Activated naive CD4-positive, alpha-beta T cell treated with anti-CD3 and anti-CD28 coated beads for 36 hours (primary cell): ENCODE data around the gene CAMK2A. TPM values are rescaled to one million over a fixed set of nuclear protein-coding genes. Genes with fewer than 3 reads are reported as not detected.

Experiments used
- CTCF ChIA-PET: fragments of 350-600 bp; sonication (Branson Sonifier 250); formaldehyde crosslinking; loops from one replicate; lab custom pipeline; 2021; ENCODE audit warnings: antibody characterized with exemption; lab: Charles Lee
- DNase-seq: peaks from one replicate; pipeline ENCODE4 v3.0.0-alpha.2; 2020
- H3K27ac Mint-ChIP-seq: one replicate; pipeline ENCODE4 v1.8.0; 2021; ENCODE audit warnings: mild to moderate bottlenecking, mixed read lengths
- H3K27me3 Mint-ChIP-seq: one replicate; pipeline ENCODE4 v1.8.0; 2021; ENCODE audit warnings: low read depth, mixed read lengths
- H3K36me3 Mint-ChIP-seq: one replicate; pipeline ENCODE4 v1.8.0; 2021; ENCODE audit warnings: low read depth, mixed read lengths
- H3K4me1 Mint-ChIP-seq: one replicate; pipeline ENCODE4 v1.8.0; 2021; ENCODE audit warnings: low read depth, mixed read lengths
- H3K4me3 Mint-ChIP-seq: one replicate; pipeline ENCODE4 v1.8.0; 2021; ENCODE audit warnings: mild to moderate bottlenecking, moderate library complexity, mixed read lengths
- H3K9me3 Mint-ChIP-seq: one replicate; pipeline ENCODE4 v1.8.0; 2021; ENCODE audit warnings: mixed read lengths
- intact Hi-C: fragments of 100-400 bp; cut with micrococcal nuclease; formaldehyde crosslinking; loops from one replicate; pipeline ENCODE4 v1.15.1; 2023
- total RNA-seq, 2 experiments: library from RNA; stranded (reverse); gene quantifications; one replicate each; pipeline ENCODE4 v1.2.3, GENCODE V29; 2021

The CAMK2A gene
- total RNA-seq, 2 experiments from 2014 or later = not detected

- no peak for DNase-seq
- CTCF ChIA-PET = no interaction called here
- Mint-ChIP-seq H3K27ac (no peak overlapping the region), H3K4me3 (no peak overlapping the region), H3K36me3 (no peaks in the 10 kb centered on the region), H3K27me3 (no peaks in the 10 kb centered on the region), H3K4me1 (no peaks in the 10 kb centered on the region), H3K9me3 (no peaks in the 10 kb centered on the region)
- intact Hi-C loops = no loop called here
Observed at GRCh38 chr5:150313501-150313900, 23.9 kb upstream of the CAMK2A start.

- no peak for DNase-seq
- Mint-ChIP-seq H3K27me3 (no peaks in the 10 kb centered on the region), H3K27ac (no peak overlapping the region), H3K36me3 (no peaks in the 10 kb centered on the region), H3K9me3 (no peaks in the 10 kb centered on the region), H3K4me1 (no peaks in the 10 kb centered on the region), H3K4me3 (no peak overlapping the region)
- intact Hi-C loops = no loop called here
- CTCF ChIA-PET = interaction anchor here (0.6 kb wide), 1 partner anchor 23 kb away, joined by 3 read pairs; no protein-coding TSS in a partner anchor
Observed at GRCh38 chr5:150312518-150312917, 22.9 kb upstream of the CAMK2A start.

DNA sequence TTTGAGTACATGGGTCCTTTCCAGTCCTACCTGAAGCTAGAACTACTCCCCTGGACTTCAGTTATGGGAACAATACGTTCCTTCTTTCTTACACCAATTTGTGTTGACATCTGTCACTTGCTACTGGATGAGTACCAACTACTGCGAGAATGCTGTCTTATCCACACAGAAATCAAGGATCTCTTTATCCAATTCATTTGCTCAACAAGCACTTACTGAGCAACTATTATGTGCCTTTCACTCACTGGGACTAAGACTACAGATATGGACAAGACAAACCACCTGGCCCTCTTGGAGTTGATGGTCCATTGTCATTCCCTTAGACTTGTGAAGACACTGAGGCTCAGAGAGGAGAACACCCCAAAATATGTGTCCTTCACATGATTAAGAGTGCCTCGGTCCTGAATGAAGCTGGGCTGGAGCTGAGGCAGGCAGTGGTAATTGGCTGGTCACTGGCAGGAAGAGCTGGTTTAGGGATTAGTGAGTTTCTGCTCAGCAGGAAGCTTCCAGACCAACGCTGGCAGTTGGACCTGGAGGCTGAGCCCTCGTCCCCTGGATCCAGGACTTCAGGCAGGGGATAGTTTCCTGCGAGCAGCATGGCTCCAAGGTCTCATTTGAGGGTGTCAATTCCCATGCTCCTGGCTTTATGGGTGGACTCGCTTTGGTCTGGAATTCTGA, 21.6 kb upstream of the CAMK2A start:
- Mint-ChIP-seq H3K36me3 (no peaks in the 10 kb centered on the region), H3K27ac (no peak overlapping the region), H3K9me3 (no peaks in the 10 kb centered on the region), H3K27me3 (no peaks in the 10 kb centered on the region), H3K4me3 (no peak overlapping the region), H3K4me1 (no peaks in the 10 kb centered on the region)
- DNase-seq = no peak
- intact Hi-C loops = no loop called here
- CTCF ChIA-PET = interaction anchor here (0.6 kb wide), 1 partner anchor 127 kb away, joined by 3 read pairs; no protein-coding TSS in a partner anchor

DNA sequence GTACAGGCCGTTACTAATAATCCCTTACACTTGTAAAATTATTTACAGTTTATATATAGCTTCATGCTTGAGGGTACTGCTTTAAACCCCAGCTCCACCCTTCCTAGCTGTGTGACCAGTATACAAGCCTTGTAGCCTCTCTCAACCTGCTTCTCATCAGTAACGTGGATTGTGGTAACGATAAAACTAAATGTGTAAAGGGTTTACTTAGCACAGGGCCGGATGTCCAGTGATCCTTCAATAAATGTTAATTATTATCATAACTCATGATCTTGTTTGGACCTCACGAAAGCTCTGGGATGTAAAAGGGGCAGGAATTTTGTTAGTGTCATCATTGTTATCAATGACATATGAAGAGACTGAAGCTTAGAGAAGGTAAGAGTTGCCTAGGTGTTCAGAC, 20.7 kb upstream of the CAMK2A start:
- no peak overlapping the region for H3K4me3 Mint-ChIP-seq
- no peaks in the 10 kb centered on the region for H3K9me3 Mint-ChIP-seq
- intact Hi-C loops = no loop called here
- CTCF ChIA-PET = no interaction called here
- H3K27ac Mint-ChIP-seq = no peak overlapping the region
- H3K27me3 Mint-ChIP-seq = no peaks in the 10 kb centered on the region
- H3K4me1 Mint-ChIP-seq = no peaks in the 10 kb centered on the region
- DNase-seq = no peak
- no peaks in the 10 kb centered on the region for H3K36me3 Mint-ChIP-seq

DNA sequence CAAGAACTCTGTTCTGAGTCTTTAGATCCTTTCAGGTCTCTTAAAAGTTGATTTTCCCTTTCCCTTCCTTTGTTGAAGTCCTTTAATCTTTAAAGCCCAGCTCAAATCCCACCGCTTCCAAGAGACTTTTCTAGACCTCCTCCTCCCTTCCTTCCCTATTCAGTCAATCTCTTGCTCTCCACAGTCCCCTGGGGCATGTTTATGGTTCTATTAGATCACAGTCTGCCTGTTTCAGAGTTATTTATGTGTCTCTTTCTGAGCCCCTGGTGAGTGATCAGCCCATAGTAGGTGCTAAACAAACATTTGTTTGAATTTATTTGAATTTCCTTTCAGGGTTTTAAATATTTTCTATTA, 20.3 kb upstream of the CAMK2A start:
- Mint-ChIP-seq H3K27ac (no peak overlapping the region), H3K4me1 (no peaks in the 10 kb centered on the region), H3K27me3 (no peaks in the 10 kb centered on the region), H3K36me3 (no peaks in the 10 kb centered on the region), H3K4me3 (no peak overlapping the region), H3K9me3 (no peaks in the 10 kb centered on the region)
- DNase-seq = no peak
- intact Hi-C loops = no loop called here
- CTCF ChIA-PET = no interaction called here

DNA sequence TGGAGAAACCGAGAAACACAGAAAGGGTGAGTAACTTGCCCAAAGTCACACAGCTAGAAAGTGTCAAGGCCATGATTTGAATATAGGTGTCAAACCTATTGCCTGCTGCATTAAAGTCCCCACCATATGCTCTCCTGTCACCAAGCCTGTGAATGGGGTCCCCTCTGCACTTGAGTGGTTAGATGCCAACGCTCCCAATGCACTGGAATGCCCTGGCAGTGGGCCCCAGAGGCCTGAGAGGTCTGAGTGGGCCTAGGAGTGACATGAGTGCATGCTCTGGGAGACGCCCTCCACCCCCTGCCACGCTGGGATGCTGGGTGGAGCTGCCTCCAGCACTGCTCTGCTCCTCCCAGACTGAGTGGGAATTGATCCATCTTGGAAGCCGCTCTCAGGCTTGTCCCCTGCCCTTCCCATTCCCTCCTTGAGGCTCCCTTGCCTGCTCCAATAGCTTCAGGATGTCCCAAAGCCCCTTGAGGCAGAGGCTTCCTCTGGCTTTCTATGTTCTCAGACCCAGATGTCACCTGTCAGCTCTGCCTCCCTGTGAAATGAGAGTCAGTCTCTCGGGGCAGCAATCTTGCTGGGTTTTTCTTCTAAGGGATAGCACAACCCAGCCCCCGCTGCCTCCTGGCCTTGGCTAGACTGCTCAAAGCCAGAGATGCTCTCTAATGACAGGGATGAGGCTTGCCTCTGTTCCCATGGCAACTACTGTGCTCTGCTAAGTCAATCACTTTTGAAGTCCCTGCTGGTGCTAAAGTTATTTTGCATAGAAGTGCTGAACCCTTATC, 19.7 kb upstream of the CAMK2A start:
- Mint-ChIP-seq H3K4me1 (no peaks in the 10 kb centered on the region), H3K27ac (no peak overlapping the region), H3K9me3 (no peaks in the 10 kb centered on the region), H3K36me3 (no peaks in the 10 kb centered on the region), H3K4me3 (no peak overlapping the region), H3K27me3 (no peaks in the 10 kb centered on the region)
- intact Hi-C loops = no loop called here
- DNase-seq = no peak
- CTCF ChIA-PET = interaction anchor here (0.7 kb wide), 1 partner anchor 53 kb away, joined by 3 read pairs; no protein-coding TSS in a partner anchor

GRCh38 chr5:150307617-150308426, 18.2 kb upstream of the CAMK2A start:
- CTCF ChIA-PET = no interaction called here
- Mint-ChIP-seq H3K4me1 (no peaks in the 10 kb centered on the region), H3K27me3 (peaks cover 8% of the 10 kb centered on the region), H3K4me3 (no peak overlapping the region), H3K27ac (no peak overlapping the region), H3K36me3 (no peaks in the 10 kb centered on the region), H3K9me3 (no peaks in the 10 kb centered on the region)
- intact Hi-C loops = no loop called here
- DNase-seq = no peak

DNA sequence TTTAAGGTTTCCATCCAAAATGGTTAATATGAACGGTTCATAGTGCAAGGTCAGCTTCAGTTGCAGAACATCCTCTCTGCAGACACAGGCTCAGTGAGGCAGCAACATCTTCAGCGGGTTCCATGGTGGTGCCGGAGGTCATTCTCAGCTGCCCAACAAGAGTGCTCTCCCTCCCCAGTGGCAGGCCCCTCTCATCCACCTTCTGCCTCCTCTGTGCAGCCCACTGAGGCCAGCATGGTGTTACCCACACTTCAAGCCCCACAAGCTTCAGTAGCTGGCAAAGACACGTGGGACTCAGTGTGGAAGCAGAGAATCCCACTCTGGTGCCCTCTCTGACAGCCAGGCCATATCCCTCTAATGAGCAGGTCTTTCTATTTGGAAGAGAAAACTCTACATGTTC, 17.2 kb upstream of the CAMK2A start:
- no peak for DNase-seq
- CTCF ChIA-PET = no interaction called here
- H3K27me3 Mint-ChIP-seq = peaks cover 10% of the 10 kb centered on the region
- no peak overlapping the region for H3K27ac Mint-ChIP-seq
- H3K36me3 Mint-ChIP-seq = no peaks in the 10 kb centered on the region
- no peak overlapping the region for H3K4me3 Mint-ChIP-seq
- no peaks in the 10 kb centered on the region for H3K4me1 Mint-ChIP-seq
- intact Hi-C loops = no loop called here
- H3K9me3 Mint-ChIP-seq = no peaks in the 10 kb centered on the region

DNA sequence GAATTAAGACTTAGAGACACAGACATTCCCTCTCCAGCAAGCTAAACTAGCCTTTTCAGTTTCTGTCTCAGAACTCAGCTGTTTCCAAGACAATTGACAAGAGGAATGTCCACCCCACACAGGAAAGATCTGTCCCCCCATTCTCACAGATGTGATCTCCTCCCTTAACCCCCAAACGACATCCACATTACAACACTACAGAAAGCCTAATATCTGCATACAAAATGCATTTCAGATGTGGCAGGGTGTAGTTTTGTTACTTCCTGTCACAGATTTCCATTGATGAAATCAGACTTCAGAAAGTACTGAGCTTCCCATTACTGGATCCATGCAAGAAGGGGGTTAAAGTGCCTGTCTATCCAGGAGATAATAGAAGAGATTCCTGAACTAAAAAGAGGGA, 16.0 kb upstream of the CAMK2A start:
- DNase-seq = no peak
- Mint-ChIP-seq H3K4me3 (no peak overlapping the region), H3K36me3 (no peaks in the 10 kb centered on the region), H3K9me3 (no peaks in the 10 kb centered on the region), H3K4me1 (peaks cover 2% of the 10 kb centered on the region), H3K27me3 (peaks cover 21% of the 10 kb centered on the region), H3K27ac (no peak overlapping the region)
- intact Hi-C loops = no loop called here
- CTCF ChIA-PET = interaction anchor here (0.6 kb wide), 2 partner anchors 14 to 93 kb away, joined by 3 read pairs; no protein-coding TSS in a partner anchor

DNA sequence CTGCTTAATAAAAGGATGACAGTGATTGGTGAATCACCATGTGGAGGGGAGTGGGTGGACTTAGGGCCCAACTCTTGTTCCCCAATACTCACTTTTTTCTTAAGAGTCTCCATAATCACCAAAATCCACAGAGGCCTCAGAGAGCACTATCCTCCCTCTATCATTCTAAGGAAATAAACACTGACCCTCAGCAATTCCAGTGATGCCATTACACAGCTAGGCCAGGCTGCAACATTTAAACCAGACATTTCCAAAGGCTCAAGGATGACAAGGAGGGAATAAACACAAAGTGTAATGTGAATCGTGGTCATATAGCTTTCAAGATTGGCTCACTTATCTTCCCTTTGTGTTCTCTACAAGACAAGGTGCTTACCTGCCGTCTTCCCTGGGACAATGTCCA, 15.5 kb upstream of the CAMK2A start:
- Mint-ChIP-seq H3K4me1 (peaks cover 2% of the 10 kb centered on the region), H3K9me3 (no peaks in the 10 kb centered on the region)
- CTCF ChIA-PET = interaction anchor here (0.6 kb wide), 1 partner anchor 15 kb away, joined by 3 read pairs; no protein-coding TSS in a partner anchor

GRCh38 chr5:150304481-150305081, 15.0 kb upstream of the CAMK2A start:
- Mint-ChIP-seq H3K9me3 (no peaks in the 10 kb centered on the region), H3K36me3 (no peaks in the 10 kb centered on the region), H3K4me1 (peaks cover 2% of the 10 kb centered on the region), H3K27me3 (peaks cover 28% of the 10 kb centered on the region), H3K27ac (no peak overlapping the region), H3K4me3 (no peak overlapping the region)
- CTCF ChIA-PET = no interaction called here
- intact Hi-C loops = no loop called here
- DNase-seq = no peak

More for the DNA sequence above, 15.5 kb upstream of the CAMK2A start:
- H3K27me3 Mint-ChIP-seq = peaks cover 24% of the 10 kb centered on the region
- H3K4me3 Mint-ChIP-seq = no peak overlapping the region
- no peak for DNase-seq
- intact Hi-C loops = no loop called here
- H3K36me3 Mint-ChIP-seq = no peaks in the 10 kb centered on the region
- H3K27ac Mint-ChIP-seq = no peak overlapping the region
